RWPE2 (cell line): ENCODE results near the gene S1PR2.

ENCODE experiments used
- ATAC-seq: fragments of 200-7000 bp; cut with Tn5 transposase; 3 replicates; pipeline ENCODE4 v1.9.1; 2021; ENCODE audit warnings: low read depth
- DNase-seq: peaks from one replicate; pipeline ENCODE4 v3.0.0-alpha.2; 2020; ENCODE audit warnings: low spot score
- H3K27ac ChIP-seq: fragments of 450-650 bp; 2 replicates; pipeline ENCODE4 v1.5.1; 2017; ENCODE audit warnings: mild to moderate bottlenecking; ENCODE audit not compliant: poor library complexity, severe bottlenecking
- H3K27me3 ChIP-seq: fragments of 250-450 bp; sonication (Bioruptor Pico); 2 replicates; pipeline ENCODE4 v1.5.1; 2021; ENCODE audit warnings: mild to moderate bottlenecking, moderate library complexity; ENCODE audit not compliant: insufficient read depth, poor library complexity, severe bottlenecking
- H3K36me3 ChIP-seq: fragments of 250-450 bp; sonication (Bioruptor Pico); 2 replicates; pipeline ENCODE4 v1.5.1; 2020; ENCODE audit warnings: low read depth, mild to moderate bottlenecking, moderate library complexity
- H3K4me1 ChIP-seq: fragments of 250-450 bp; sonication (Bioruptor Pico); 2 replicates; pipeline ENCODE4 v1.5.1; 2021; ENCODE audit warnings: mild to moderate bottlenecking, moderate library complexity; ENCODE audit not compliant: insufficient read depth, poor library complexity, severe bottlenecking
- H3K4me3 ChIP-seq: fragments of 250-450 bp; sonication (Bioruptor Pico); 2 replicates; pipeline ENCODE4 v1.5.1; 2021; ENCODE audit warnings: mild to moderate bottlenecking, moderate library complexity; ENCODE audit not compliant: severe bottlenecking
- H3K9me3 ChIP-seq: fragments of 250-450 bp; sonication (Bioruptor Pico); 2 replicates; pipeline ENCODE4 v1.5.1; 2021; ENCODE audit warnings: mild to moderate bottlenecking, moderate library complexity; ENCODE audit not compliant: severe bottlenecking
- CTCF ChIP-seq: fragments of 450-650 bp; IDR thresholded peaks from one replicate; pipeline ENCODE4 v1.5.1; 2017; ENCODE audit warnings: mild to moderate bottlenecking, moderate library complexity; ENCODE audit not compliant: poor library complexity, severe bottlenecking

The S1PR2 gene

GRCh38 chr19:10269333-10270179, 38.4 kb upstream of the S1PR2 start:
- Histone ChIP-seq H3K27ac (no peak overlapping the region), H3K36me3 (no peaks in the 10 kb centered on the region), H3K9me3 (no peaks in the 10 kb centered on the region), H3K27me3 (peaks cover 11% of the 10 kb centered on the region), H3K4me3 (peak overlapping the region; percentile 12), H3K4me1 (no peaks in the 10 kb centered on the region)
- DNase-seq (peak; percentile 72), ATAC-seq (peak; percentile 74)
- TF ChIP-seq CTCF: peak; percentile 97

- Histone ChIP-seq H3K9me3 (no peaks in the 10 kb centered on the region), H3K36me3 (no peaks in the 10 kb centered on the region), H3K27ac (no peak overlapping the region), H3K4me1 (no peaks in the 10 kb centered on the region), H3K27me3 (peaks cover 11% of the 10 kb centered on the region), H3K4me3 (no peak overlapping the region)
- TF ChIP-seq CTCF: no peak
- no peak for ATAC-seq
- DNase-seq: no peak
These were observed 36.9 kb upstream of the S1PR2 start for GRCh38 chr19:10268071-10268470.

- H3K27ac ChIP-seq: no peak overlapping the region
- TF ChIP-seq CTCF: no peak
- no peaks in the 10 kb centered on the region for H3K4me1 ChIP-seq
- no peaks in the 10 kb centered on the region for H3K36me3 ChIP-seq
- H3K4me3 ChIP-seq: no peak overlapping the region
- no peak for DNase-seq
- ATAC-seq: no peak
- H3K9me3 ChIP-seq: no peaks in the 10 kb centered on the region
- peaks cover 11% of the 10 kb centered on the region for H3K27me3 ChIP-seq
These were observed 35.6 kb upstream of the S1PR2 start for GRCh38 chr19:10266706-10267105.

- no peak for DNase-seq
- Histone ChIP-seq H3K4me1 (peaks cover 11% of the 10 kb centered on the region), H3K27me3 (no peaks in the 10 kb centered on the region), H3K4me3 (no peak overlapping the region), H3K27ac (no peak overlapping the region), H3K9me3 (no peaks in the 10 kb centered on the region), H3K36me3 (peaks cover 7% of the 10 kb centered on the region)
- ATAC-seq: no peak
- no peak for TF ChIP-seq CTCF
These were observed 31.6 kb upstream of the S1PR2 start for GRCh38 chr19:10262771-10263170.

- no peak for TF ChIP-seq CTCF
- H3K4me1 ChIP-seq: peaks cover 11% of the 10 kb centered on the region
- no peak overlapping the region for H3K4me3 ChIP-seq
- no peaks in the 10 kb centered on the region for H3K9me3 ChIP-seq
- H3K27me3 ChIP-seq: no peaks in the 10 kb centered on the region
- DNase-seq (peak; percentile 80), ATAC-seq (peak; percentile 87)
- H3K27ac ChIP-seq: peak overlapping the region; percentile 25
- H3K36me3 ChIP-seq: peaks cover 23% of the 10 kb centered on the region
These were observed 29.0 kb upstream of the S1PR2 start for GRCh38 chr19:10260141-10260584.
